ENCODE data around the gene DTX2.
"Not testable (repeated sequence)": the region's sequence is repeated elsewhere in the genome, so short reads cannot be mapped to it uniquely, and the experiment has no call there.

GRCh38 chr7:76440404-76440803 lies 21.1 kb upstream of the DTX2 start:
- TF ChIP-seq CTCF (IDR thresholded peaks at IDR 0.05 in 8 of 11, conservative IDR thresholded peaks at IDR 0.05 in 3 of 11); POLR2AphosphoS5 (IDR thresholded peaks at IDR 0.05): not testable (repeated sequence)
